GM21576 (cell line): ENCODE data around the gene RNF187.

Source experiments
- ATAC-seq: cut with Tn5 transposase; IDR thresholded peaks from one replicate; pipeline ENCODE4 v1.9.1; 2021; ENCODE audit warnings: mild to moderate bottlenecking, moderate library complexity; ENCODE audit not compliant: unreplicated experiment

Gene RNF187

DNA sequence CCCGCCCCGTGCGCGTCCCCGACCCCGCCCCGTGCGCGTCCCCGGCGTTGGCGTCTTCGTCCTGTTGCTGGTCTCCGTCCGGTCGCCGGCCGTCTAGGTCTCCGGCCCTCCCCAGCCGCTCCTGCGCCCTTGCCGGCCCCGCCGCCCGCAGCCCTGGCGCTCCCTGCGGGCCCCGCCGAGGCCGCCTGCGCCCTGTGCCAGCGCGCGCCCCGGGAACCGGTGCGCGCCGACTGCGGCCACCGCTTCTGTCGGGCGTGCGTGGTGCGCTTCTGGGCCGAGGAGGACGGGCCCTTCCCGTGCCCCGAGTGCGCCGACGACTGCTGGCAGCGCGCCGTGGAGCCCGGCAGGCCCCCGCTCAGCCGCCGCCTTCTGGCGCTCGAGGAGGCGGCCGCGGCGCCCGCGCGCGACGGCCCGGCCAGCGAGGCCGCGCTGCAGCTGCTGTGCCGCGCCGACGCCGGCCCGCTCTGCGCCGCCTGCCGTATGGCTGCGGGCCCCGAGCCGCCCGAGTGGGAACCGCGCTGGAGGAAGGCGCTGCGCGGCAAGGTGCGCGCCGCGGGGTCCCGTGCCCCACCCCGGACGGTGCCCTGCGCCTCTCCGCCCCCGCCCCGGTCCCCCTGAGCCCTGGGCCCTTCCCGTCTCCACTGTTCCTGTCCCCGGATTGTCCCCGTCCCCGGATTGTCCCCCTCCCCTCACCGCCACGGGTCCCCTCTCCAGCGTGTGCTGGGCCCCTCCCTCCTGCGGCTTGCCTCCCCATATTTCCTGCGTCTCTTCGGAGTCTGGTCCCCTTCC is at the start of gene RNF187:
Gene RNF187 (plus strand): TSS at position 47 of the 789 bp plus-strand sequence.
- peak; percentile 57 for ATAC-seq

DNA sequence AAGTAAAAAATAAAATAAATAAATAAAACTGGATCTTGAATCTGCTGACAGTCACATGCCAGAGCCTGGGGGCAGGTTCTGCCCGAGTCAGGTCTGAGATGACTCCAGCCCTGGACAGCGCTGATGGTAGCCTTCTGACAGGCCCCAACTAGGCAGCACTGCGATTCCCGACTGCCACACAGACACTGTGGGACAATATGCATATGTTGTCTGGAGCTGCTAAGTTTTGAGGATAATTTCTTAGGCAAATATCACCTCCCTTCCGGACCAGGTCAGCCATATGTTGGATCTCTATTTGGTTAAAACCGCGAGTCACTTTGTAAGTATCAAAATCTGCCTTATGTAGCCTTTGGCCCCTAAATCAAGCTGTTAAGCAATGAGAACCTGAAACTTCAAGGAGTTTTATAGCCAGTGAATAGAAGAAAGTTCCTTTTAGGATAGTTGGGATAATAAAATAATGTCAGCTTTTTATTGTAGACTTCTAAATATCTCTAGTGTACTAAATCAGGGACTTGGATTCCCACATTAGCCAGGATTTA is 49.7 kb upstream of the RNF187 start:
- no peak for ATAC-seq

DNA sequence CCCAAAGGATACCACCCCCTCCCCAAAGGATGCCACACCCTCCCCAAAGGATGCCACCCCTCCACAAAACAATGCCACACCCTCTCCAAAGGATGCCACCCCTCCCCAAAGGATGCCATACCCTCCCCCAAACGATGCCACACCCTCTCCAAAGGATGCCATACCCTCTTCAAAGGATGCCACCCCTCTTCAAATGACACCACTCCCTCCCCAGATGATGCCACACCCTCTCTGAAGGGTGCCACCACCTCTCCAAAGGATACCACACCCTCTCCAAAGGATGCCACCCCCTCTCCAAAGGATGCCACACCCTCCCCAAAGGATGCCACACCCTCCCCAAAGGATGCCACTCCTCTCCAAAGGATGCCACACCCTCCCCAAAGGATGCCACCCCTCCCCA is 48.9 kb upstream of the RNF187 start:
- no peak for ATAC-seq

GRCh38 chr1:228440761-228441500 is 46.3 kb upstream of the RNF187 start:
- ATAC-seq = no peak

GRCh38 chr1:228443395-228443794 is 43.8 kb upstream of the RNF187 start:
- ATAC-seq = no peak

- peak; percentile 19 for ATAC-seq
Measured at GRCh38 chr1:228445490-228445842, 41.7 kb upstream of the RNF187 start.

- peak; percentile 79 for ATAC-seq
Measured at GRCh38 chr1:228445843-228446650, 41.1 kb upstream of the RNF187 start.

DNA sequence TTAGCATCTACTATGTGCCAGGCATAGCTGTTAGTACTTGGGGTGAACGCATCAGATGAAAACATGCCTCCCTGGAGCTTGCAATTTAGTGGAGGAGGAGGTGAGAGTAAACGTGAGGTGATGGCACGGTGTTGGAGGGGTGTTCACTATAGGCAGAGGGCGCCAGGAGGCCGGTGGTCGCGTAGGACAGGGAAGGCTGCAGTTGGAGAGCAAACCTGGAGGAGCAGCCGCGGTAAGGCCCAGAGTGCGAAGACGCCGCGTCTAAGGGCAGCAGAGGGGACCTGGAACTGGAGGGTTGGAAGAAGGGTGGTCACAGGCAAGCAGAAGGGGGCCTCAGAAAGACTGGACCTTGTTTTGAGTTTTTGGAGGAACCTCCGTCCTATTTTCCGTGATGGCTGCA is 40.3 kb upstream of the RNF187 start:
- no peak for ATAC-seq

- no peak for ATAC-seq
Measured at GRCh38 chr1:228448372-228448771, 38.8 kb upstream of the RNF187 start.

GRCh38 chr1:228450200-228450599 is 37.0 kb upstream of the RNF187 start:
- no peak for ATAC-seq

- ATAC-seq = no peak
Measured at GRCh38 chr1:228452194-228453021, 34.8 kb upstream of the RNF187 start.

GRCh38 chr1:228453022-228453560 is 34.1 kb upstream of the RNF187 start:
- no peak for ATAC-seq

- no peak for ATAC-seq
Measured at GRCh38 chr1:228453614-228454013, 33.6 kb upstream of the RNF187 start.

- ATAC-seq = no peak
Measured at GRCh38 chr1:228454238-228454637, 32.9 kb upstream of the RNF187 start.

GRCh38 chr1:228455715-228456114 is 31.5 kb upstream of the RNF187 start:
- ATAC-seq = no peak

DNA sequence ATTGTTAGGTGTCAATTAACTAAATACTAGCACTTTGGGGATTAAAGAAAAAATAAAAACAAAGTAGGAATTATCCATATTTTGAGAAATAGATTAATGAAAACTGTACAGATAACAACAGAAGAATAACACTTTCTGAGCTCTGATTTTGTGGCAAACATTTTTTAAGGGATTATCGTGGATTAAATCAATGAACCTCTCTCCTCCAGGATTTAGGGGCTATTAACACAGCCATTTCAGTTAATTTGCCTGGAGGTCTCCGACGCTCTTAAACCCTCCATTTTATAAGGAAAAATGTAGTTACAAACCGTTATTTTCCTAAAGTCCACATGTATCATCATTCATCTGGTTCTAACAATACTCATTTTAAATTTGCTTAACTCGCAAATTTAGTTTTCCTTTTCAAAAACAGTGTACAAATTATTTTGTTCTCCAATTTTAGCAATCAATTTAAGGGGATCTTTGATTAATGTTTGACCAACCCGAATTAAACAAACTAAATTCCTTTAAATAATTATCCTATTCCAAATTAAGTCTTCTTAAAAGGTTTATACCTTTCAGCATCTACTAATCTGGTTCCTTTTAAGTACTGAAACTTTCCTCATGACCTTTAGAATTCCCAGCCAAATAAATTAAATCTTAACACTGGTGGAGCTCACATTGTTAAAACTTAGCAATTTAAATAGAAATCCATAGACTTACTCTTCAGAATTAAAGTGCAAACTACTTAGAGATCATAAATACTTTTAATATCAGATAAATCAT is 30.7 kb upstream of the RNF187 start:
- ATAC-seq = no peak

DNA sequence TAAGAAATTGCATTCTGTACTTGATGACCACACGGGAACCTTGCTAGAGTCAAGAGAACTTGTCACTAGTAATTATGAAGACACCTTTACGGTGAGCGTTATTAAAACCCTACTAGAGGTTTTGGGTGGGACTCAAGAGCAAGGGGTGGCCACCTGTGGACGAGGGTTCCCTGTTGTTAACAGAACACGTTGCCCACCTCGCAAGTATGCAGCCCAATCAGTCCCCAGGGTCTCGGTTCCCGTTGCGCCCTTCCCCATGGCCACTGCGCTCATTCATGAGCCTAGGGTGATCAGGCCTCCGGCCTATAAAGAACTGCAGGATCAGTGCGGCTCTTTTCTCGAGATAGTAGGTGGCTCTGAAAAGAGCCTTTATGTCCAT is 30.2 kb upstream of the RNF187 start:
- peak; percentile 5 for ATAC-seq

- ATAC-seq = peak; percentile 86
Measured at GRCh38 chr1:228457396-228458176, 29.6 kb upstream of the RNF187 start.
